IPS-NIHi7 (cell line): ENCODE measurements around the gene SARDH.
"Not testable (repeated sequence)": the region's sequence is repeated elsewhere in the genome, so short reads cannot be mapped to it uniquely, and the experiment has no call there.

Source experiments
- DNase-seq: peaks from one replicate; pipeline ENCODE4 v3.0.0; 2012; ENCODE audit warnings: mixed read lengths; ENCODE audit errors: extremely low spot score

SARDH gene

GRCh38 chr9:133633681-133634080 is 104.5 kb downstream of the SARDH start:
- DNase-seq: no peak

GRCh38 chr9:133632806-133633680 is 105.1 kb downstream of the SARDH start:
- DNase-seq: no peak

GRCh38 chr9:133631111-133631510 is 107.0 kb downstream of the SARDH start:
- DNase-seq: no peak

GRCh38 chr9:133629221-133630110 is 108.7 kb downstream of the SARDH start:
- no peak for DNase-seq

GRCh38 chr9:133628766-133629165 is 109.4 kb downstream of the SARDH start:
- DNase-seq: no peak

- no peak for DNase-seq
These were observed 110.8 kb downstream of the SARDH start for GRCh38 chr9:133627341-133627740.

- not testable (repeated sequence) for DNase-seq
These were observed 112.1 kb downstream of the SARDH start for GRCh38 chr9:133626008-133626407.

GRCh38 chr9:133622555-133622954 is 115.6 kb downstream of the SARDH start:
- no peak for DNase-seq

GRCh38 chr9:133621725-133622267 is 116.4 kb downstream of the SARDH start:
- DNase-seq: no peak

GRCh38 chr9:133619791-133620190 is 118.4 kb downstream of the SARDH start:
- DNase-seq: no peak

- no peak for DNase-seq
These were observed 119.4 kb downstream of the SARDH start for GRCh38 chr9:133618726-133619125.

GRCh38 chr9:133616643-133617405 is 121.3 kb downstream of the SARDH start:
- no peak for DNase-seq

- no peak for DNase-seq
These were observed 122.5 kb downstream of the SARDH start for GRCh38 chr9:133615606-133616188.

GRCh38 chr9:133615186-133615585 is 123.0 kb downstream of the SARDH start:
- DNase-seq: no peak

- DNase-seq: no peak
These were observed 123.5 kb downstream of the SARDH start for GRCh38 chr9:133614678-133615077.

- DNase-seq: no peak
These were observed 124.1 kb downstream of the SARDH start for GRCh38 chr9:133614056-133614455.
